OCI-LY1 (cell line): ENCODE data around the gene CLOCK.

ENCODE experiments used
- H2AFZ ChIP-seq: fragments of 200-600 bp; sonication (generic), shearing (Covaris generic); 2 replicates; pipeline ENCODE4 v1.6.0; 2014; ENCODE audit warnings: antibody characterized with exemption, mild to moderate bottlenecking, low read length
- H3F3A ChIP-seq: fragments of 200-600 bp; sonication (generic), shearing (Covaris generic); 2 replicates; pipeline ENCODE4 v1.6.0; 2014; ENCODE audit warnings: mild to moderate bottlenecking, antibody characterized with exemption, low read length, moderate library complexity; ENCODE audit not compliant: insufficient read depth
- H3K27ac ChIP-seq: fragments of 200-600 bp; sonication (generic); 2 replicates; pipeline ENCODE4 v1.5.1; 2014; ENCODE audit warnings: low read length, mixed run types, mild to moderate bottlenecking, low read depth; ENCODE audit not compliant: poor library complexity, severe bottlenecking
- H3K27me3 ChIP-seq: fragments of 200-600 bp; sonication (generic); 2 replicates; pipeline ENCODE4 v1.6.0; 2014; ENCODE audit warnings: antibody characterized with exemption, mild to moderate bottlenecking, low read length, moderate library complexity; ENCODE audit not compliant: insufficient read depth
- H3K36me3 ChIP-seq: fragments of 200-600 bp; sonication (generic); 2 replicates; pipeline ENCODE4 v1.6.1; 2014; ENCODE audit warnings: mild to moderate bottlenecking, antibody characterized with exemption, low read length, moderate library complexity, mixed read lengths; ENCODE audit not compliant: insufficient read depth
- H3K4me1 ChIP-seq: fragments of 200-600 bp; sonication (generic); 2 replicates; pipeline ENCODE4 v1.5.1; 2014; ENCODE audit warnings: mild to moderate bottlenecking, low read length, moderate library complexity; ENCODE audit not compliant: insufficient read depth, severe bottlenecking
- H3K4me2 ChIP-seq: fragments of 200-600 bp; sonication (generic), shearing (Covaris generic); 2 replicates; pipeline ENCODE4 v1.6.1; 2014; ENCODE audit warnings: low read length
- H3K4me3 ChIP-seq: fragments of 200-600 bp; sonication (generic); 2 replicates; pipeline ENCODE4 v1.5.1; 2014; ENCODE audit warnings: low read length, low read depth, mild to moderate bottlenecking, mixed read lengths; ENCODE audit not compliant: poor library complexity, severe bottlenecking
- H3K79me2 ChIP-seq: fragments of 200-600 bp; shearing (Covaris generic); 2 replicates; pipeline ENCODE4 v1.6.1; 2016; ENCODE audit warnings: mixed run types, low read length, mixed read lengths; ENCODE audit not compliant: insufficient read depth
- H3K9ac ChIP-seq: fragments of 200-600 bp; sonication (generic), shearing (Covaris generic); 2 replicates; pipeline ENCODE4 v1.6.1; 2014; ENCODE audit warnings: mild to moderate bottlenecking, low read length, mixed read lengths
- H3K9me2 ChIP-seq: fragments of 200-600 bp; sonication (generic), shearing (Covaris generic); 2 replicates; pipeline ENCODE4 v1.6.1; 2014; ENCODE audit warnings: low read depth, mild to moderate bottlenecking, low read length, mixed read lengths
- H3K9me3 ChIP-seq: fragments of 200-600 bp; shearing (Covaris generic); 2 replicates; pipeline ENCODE4 v1.6.1; 2014; ENCODE audit warnings: low read length, mixed read lengths
- H4K20me1 ChIP-seq: fragments of 200-600 bp; sonication (generic), shearing (Covaris generic); 2 replicates; pipeline ENCODE4 v1.6.0; 2016; ENCODE audit warnings: mild to moderate bottlenecking, low read length; ENCODE audit not compliant: insufficient read depth
- CTCF ChIP-seq: fragments of 200-600 bp; sonication (generic), shearing (Covaris generic); IDR thresholded peaks from 2 replicates; pipeline ENCODE4 v1.5.1; 2017; ENCODE audit warnings: mild to moderate bottlenecking, antibody characterized with exemption, low read length, moderate library complexity, mixed read lengths
- EZH2 ChIP-seq: fragments of 200-600 bp; sonication (generic), shearing (Covaris generic); IDR thresholded peaks from 2 replicates; pipeline ENCODE4 v1.8.0; 2017; ENCODE audit warnings: borderline replicate concordance, mixed run types, mild to moderate bottlenecking, antibody characterized with exemption, low read length, moderate library complexity, mixed read lengths

CLOCK gene

GRCh38 chr4:55411621-55412020 lies 135.1 kb downstream of the CLOCK start:
- Histone ChIP-seq H3K9me3 (no peaks in the 10 kb centered on the region), H3K9me2 (no peaks in the 10 kb centered on the region), H4K20me1 (peaks cover 4% of the 10 kb centered on the region; the same call in 1 of the 2 replicates), H3K4me3 (no peak overlapping the region), H3K9ac (no peak overlapping the region), H3K27me3 (no peaks in the 10 kb centered on the region), H3K4me2 (no peak overlapping the region), H3K79me2 (peaks cover 51% of the 10 kb centered on the region), H3K4me1 (peaks cover 26% of the 10 kb centered on the region), H3K36me3 (peaks cover 55% of the 10 kb centered on the region), H2AFZ (no peak overlapping the region), H3K27ac (no peak overlapping the region), H3F3A (no peaks in the 10 kb centered on the region)
- TF ChIP-seq CTCF, result no peak
- TF ChIP-seq EZH2, result no peak

- Histone ChIP-seq H3K79me2 (peaks cover 62% of the 10 kb centered on the region), H3K27me3 (no peaks in the 10 kb centered on the region), H3K36me3 (peaks cover 56% of the 10 kb centered on the region), H3K27ac (no peak overlapping the region), H3K4me1 (peaks cover 26% of the 10 kb centered on the region), H2AFZ (no peak overlapping the region), H3K9me3 (no peaks in the 10 kb centered on the region), H3F3A (peaks cover 4% of the 10 kb centered on the region; the same call in 1 of the 2 replicates), H4K20me1 (peaks cover 4% of the 10 kb centered on the region; the same call in 1 of the 2 replicates), H3K4me2 (no peak overlapping the region), H3K4me3 (no peak overlapping the region), H3K9ac (no peak overlapping the region), H3K9me2 (no peaks in the 10 kb centered on the region)
- TF ChIP-seq EZH2, result no peak
- no peak for TF ChIP-seq CTCF
Measured at GRCh38 chr4:55410431-55410830, 136.3 kb downstream of the CLOCK start.

GRCh38 chr4:55409468-55410171 lies 137.1 kb downstream of the CLOCK start:
- peak overlapping the region; percentile 23 for H3K27ac ChIP-seq
- peak overlapping the region; percentile 30; the same call in 1 of the 2 replicates for H3K4me2 ChIP-seq
- peaks cover 56% of the 10 kb centered on the region for H3K36me3 ChIP-seq
- H3K9me2 ChIP-seq, result no peaks in the 10 kb centered on the region
- H3K4me1 ChIP-seq, result peaks cover 26% of the 10 kb centered on the region
- H3K9ac ChIP-seq, result no peak overlapping the region
- H4K20me1 ChIP-seq, result peaks cover 4% of the 10 kb centered on the region; the same call in 1 of the 2 replicates
- H2AFZ ChIP-seq, result no peak overlapping the region
- no peak for TF ChIP-seq EZH2
- TF ChIP-seq CTCF, result peak; percentile 53
- H3K27me3 ChIP-seq, result no peaks in the 10 kb centered on the region
- H3K4me3 ChIP-seq, result no peak overlapping the region
- H3K79me2 ChIP-seq, result peaks cover 70% of the 10 kb centered on the region
- peaks cover 4% of the 10 kb centered on the region; the same call in 1 of the 2 replicates for H3F3A ChIP-seq
- no peaks in the 10 kb centered on the region for H3K9me3 ChIP-seq
